ENCODE results near the gene GSKIP.
"Not testable (repeated sequence)": the region's sequence is repeated elsewhere in the genome, so short reads cannot be mapped to it uniquely, and the experiment has no call there.

The GSKIP gene

GRCh38 chr14:96362965-96363750 lies at the start of gene GSKIP, which contains the start of gene ATG2B:
Gene GSKIP (plus strand): TSS chr14:96363526. CDS start chr14:96382248, 18,722 bp downstream.
Gene ATG2B (minus strand): TSS chr14:96363341. CDS start chr14:96362976, 365 bp downstream.
- DNase-seq (ENCODE audit: low read depth in 1 of 2, low spot score in 1 of 2), result peak; percentile 94 to 95

- DNase-seq (ENCODE audit: low read depth in 1 of 2, low spot score in 1 of 2), result no peak
Measured at GRCh38 chr14:96316087-96316486, 47.2 kb upstream of the GSKIP start.

GRCh38 chr14:96318836-96319235 lies 44.5 kb upstream of the GSKIP start:
- no peak for DNase-seq (ENCODE audit: low read depth in 1 of 2, low spot score in 1 of 2)

- no peak for DNase-seq (ENCODE audit: low read depth in 1 of 2, low spot score in 1 of 2)
Measured at GRCh38 chr14:96320605-96321004, 42.7 kb upstream of the GSKIP start.

GRCh38 chr14:96324219-96324618 lies 39.1 kb upstream of the GSKIP start:
- DNase-seq (ENCODE audit: low read depth in 1 of 2, low spot score in 1 of 2), result no peak

- no peak for DNase-seq (ENCODE audit: low read depth in 1 of 2, low spot score in 1 of 2)
Measured at GRCh38 chr14:96338551-96338950, 24.8 kb upstream of the GSKIP start.

GRCh38 chr14:96341323-96341722 lies 22.0 kb upstream of the GSKIP start:
- no peak for DNase-seq (ENCODE audit: low read depth in 1 of 2, low spot score in 1 of 2)

- no peak for DNase-seq (ENCODE audit: low read depth in 1 of 2, low spot score in 1 of 2)
Measured at GRCh38 chr14:96345669-96346068, 17.7 kb upstream of the GSKIP start.

- DNase-seq (ENCODE audit: low read depth in 1 of 2, low spot score in 1 of 2), result not testable (repeated sequence)
Measured at GRCh38 chr14:96347957-96348356, 15.4 kb upstream of the GSKIP start.

GRCh38 chr14:96349286-96350075 lies 13.8 kb upstream of the GSKIP start:
- no peak for DNase-seq (ENCODE audit: low read depth in 1 of 2, low spot score in 1 of 2)

GRCh38 chr14:96351986-96352385 lies 11.3 kb upstream of the GSKIP start:
- DNase-seq (ENCODE audit: low read depth in 1 of 2, low spot score in 1 of 2), result no peak

GRCh38 chr14:96352708-96353107 lies 10.6 kb upstream of the GSKIP start:
- no peak for DNase-seq (ENCODE audit: low read depth in 1 of 2, low spot score in 1 of 2)

- DNase-seq (ENCODE audit: low read depth in 1 of 2, low spot score in 1 of 2), result no peak
Measured at GRCh38 chr14:96354246-96354645, 9.1 kb upstream of the GSKIP start.

- no peak for DNase-seq (ENCODE audit: low read depth in 1 of 2, low spot score in 1 of 2)
Measured at GRCh38 chr14:96357216-96357615, 6.1 kb upstream of the GSKIP start.

- DNase-seq (ENCODE audit: low read depth in 1 of 2, low spot score in 1 of 2), result no peak
Measured at GRCh38 chr14:96359959-96360358, 3.4 kb upstream of the GSKIP start.

- DNase-seq (ENCODE audit: low read depth in 1 of 2, low spot score in 1 of 2), result peak; percentile 15 to 58
Measured at GRCh38 chr14:96362071-96362964, 1.0 kb upstream of the GSKIP start.

- DNase-seq (ENCODE audit: low read depth in 1 of 2, low spot score in 1 of 2), result peak; percentile 9 to 19
Measured at GRCh38 chr14:96363751-96364336, 518 bp downstream of the GSKIP start.

GRCh38 chr14:96364962-96365361 lies 1.6 kb downstream of the GSKIP start:
- no peak for DNase-seq (ENCODE audit: low read depth in 1 of 2, low spot score in 1 of 2)

- no peak for DNase-seq (ENCODE audit: low read depth in 1 of 2, low spot score in 1 of 2)
Measured at GRCh38 chr14:96368534-96368933, 5.2 kb downstream of the GSKIP start.

GRCh38 chr14:96370528-96370927 lies 7.2 kb downstream of the GSKIP start:
- no peak for DNase-seq (ENCODE audit: low read depth in 1 of 2, low spot score in 1 of 2)

- no peak for DNase-seq (ENCODE audit: low read depth in 1 of 2, low spot score in 1 of 2)
Measured at GRCh38 chr14:96373538-96373937, 10.2 kb downstream of the GSKIP start.
